ENCODE results near the gene EIF2A. TPM values are rescaled to one million over a fixed set of nuclear protein-coding genes. Genes with fewer than 3 reads are reported as not detected.

EIF2A gene
- total and polyA plus RNA-seq, 11 donors, result 44.3 to 112 (median 68.0) TPM

DNA sequence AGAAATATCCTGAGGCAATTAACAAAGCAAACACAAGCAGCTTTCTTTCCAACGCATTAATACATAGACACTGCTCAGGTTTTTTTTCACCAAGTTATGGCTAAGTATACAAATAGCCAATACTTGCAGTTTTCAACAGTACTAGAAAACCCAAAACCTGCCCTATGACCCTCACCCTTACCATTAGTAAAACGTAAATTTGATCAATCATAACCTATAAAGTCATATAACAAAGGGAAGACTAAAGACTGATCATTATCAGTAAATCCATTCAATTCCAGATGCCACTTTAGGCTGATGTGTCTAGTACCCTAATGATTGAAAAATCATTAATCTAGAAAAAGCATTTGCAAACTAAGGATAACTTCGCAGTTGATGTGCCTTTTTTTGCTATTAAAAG is 3.5 kb upstream of the EIF2A start:
- no peaks in the 10 kb centered on the region for H3K9me3 ChIP-seq
- TF ChIP-seq POLR2A (IDR thresholded peaks at IDR 0.05), result no peak
- TF ChIP-seq, protein P1, sequence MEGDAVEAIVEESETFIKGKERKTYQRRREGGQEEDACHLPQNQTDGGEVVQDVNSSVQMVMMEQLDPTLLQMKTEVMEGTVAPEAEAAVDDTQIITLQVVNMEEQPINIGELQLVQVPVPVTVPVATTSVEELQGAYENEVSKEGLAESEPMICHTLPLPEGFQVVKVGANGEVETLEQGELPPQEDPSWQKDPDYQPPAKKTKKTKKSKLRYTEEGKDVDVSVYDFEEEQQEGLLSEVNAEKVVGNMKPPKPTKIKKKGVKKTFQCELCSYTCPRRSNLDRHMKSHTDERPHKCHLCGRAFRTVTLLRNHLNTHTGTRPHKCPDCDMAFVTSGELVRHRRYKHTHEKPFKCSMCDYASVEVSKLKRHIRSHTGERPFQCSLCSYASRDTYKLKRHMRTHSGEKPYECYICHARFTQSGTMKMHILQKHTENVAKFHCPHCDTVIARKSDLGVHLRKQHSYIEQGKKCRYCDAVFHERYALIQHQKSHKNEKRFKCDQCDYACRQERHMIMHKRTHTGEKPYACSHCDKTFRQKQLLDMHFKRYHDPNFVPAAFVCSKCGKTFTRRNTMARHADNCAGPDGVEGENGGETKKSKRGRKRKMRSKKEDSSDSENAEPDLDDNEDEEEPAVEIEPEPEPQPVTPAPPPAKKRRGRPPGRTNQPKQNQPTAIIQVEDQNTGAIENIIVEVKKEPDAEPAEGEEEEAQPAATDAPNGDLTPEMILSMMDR (IDR thresholded peaks at IDR 0.05), result no peak
- peak overlapping the region in 1 of 12 donors; percentile 15 for H3K27ac ChIP-seq
- peaks cover 0 to 54% (median 24%) of the 10 kb centered on the region in 12 donors for H3K4me1 ChIP-seq
- H3K27me3 ChIP-seq, result no peaks in the 10 kb centered on the region
- intact Hi-C loops (cut with DNase I), result loop anchor here in 6 of 10 donors (10.0 kb wide), 4 partner anchors 62 to 322 kb away; partner anchors contain the start of genes SIAH2 (in 3 of the 6), ERICH6 (in 1 of the 6) and SELENOT (in 1 of the 6)
- peaks cover 0 to 40% (median 29%) of the 10 kb centered on the region in 9 donors for H3K36me3 ChIP-seq
- ATAC-seq (no peak), DNase-seq (no peak)
- WGBS, 4 donors, result 84 to 93% (median 89%) methylated on average over 3 of the region's 3 CpGs
- no peak overlapping the region for H3K4me3 ChIP-seq

DNA sequence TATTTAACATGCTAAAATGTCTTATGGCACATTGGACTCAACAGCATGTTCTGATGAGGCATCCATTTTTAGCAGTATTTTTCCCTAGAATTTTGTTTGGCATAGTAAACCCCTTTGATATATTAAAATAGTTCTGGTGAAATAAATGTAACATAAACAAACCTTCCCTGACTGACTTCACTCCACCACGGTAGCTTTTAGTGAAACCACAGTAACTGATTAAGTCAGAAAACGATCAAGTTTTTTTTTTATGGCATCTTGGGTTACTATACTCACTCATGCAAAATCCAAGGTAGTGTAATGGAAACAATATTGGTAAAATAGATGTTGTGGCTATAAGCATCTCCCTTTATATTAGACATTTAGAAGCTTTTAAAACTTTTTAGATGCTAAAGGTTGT is 3.1 kb upstream of the EIF2A start:
- intact Hi-C loops (cut with DNase I), result loop anchor here in 6 of 10 donors (10.0 kb wide), 4 partner anchors 61 to 321 kb away; partner anchors contain the start of genes SIAH2 (in 3 of the 6), ERICH6 (in 1 of the 6) and SELENOT (in 1 of the 6)
- peaks cover 0 to 40% (median 29%) of the 10 kb centered on the region in 9 donors for H3K36me3 ChIP-seq
- peak overlapping the region in 1 of 12 donors; percentile 4 for H3K4me3 ChIP-seq
- no peaks in the 10 kb centered on the region for H3K9me3 ChIP-seq
- ATAC-seq (no peak), DNase-seq (no peak)
- no peaks in the 10 kb centered on the region for H3K27me3 ChIP-seq
- 87 to 91% (median 89%) methylated on average over 2 of the region's 2 CpGs for WGBS, 4 donors
- H3K27ac ChIP-seq, result peak overlapping the region in 1 of 12 donors; percentile 15
- TF ChIP-seq, protein P1 (IDR thresholded peaks at IDR 0.05), result no peak
- no peak for TF ChIP-seq POLR2A (IDR thresholded peaks at IDR 0.05)
- peaks cover 0 to 58% (median 28%) of the 10 kb centered on the region in 12 donors for H3K4me1 ChIP-seq

DNA sequence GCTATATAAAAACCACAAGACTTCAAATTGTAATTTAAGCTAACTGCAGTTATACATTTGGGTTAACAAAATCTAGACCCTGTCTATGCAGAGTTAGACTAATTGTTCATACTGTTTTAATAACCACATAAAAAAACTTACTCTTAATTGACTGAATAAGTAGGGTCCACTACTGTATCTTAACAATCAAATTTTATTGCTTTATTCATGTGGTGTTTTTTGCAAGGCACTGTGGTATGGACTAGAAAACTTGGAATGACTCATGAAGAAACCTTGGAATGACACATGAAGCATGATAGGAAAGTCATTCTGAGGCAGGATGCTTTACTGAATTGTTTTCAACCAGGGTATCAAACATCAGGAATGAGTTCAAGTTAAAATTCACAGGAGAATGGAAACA is 2.5 kb upstream of the EIF2A start:
- peak overlapping the region in 2 of 12 donors; percentile 99 for H3K27ac ChIP-seq
- H3K27me3 ChIP-seq, result no peaks in the 10 kb centered on the region
- intact Hi-C loops (cut with DNase I), result loop anchor here in 6 of 10 donors (2.0 to 10.0 kb wide), 5 partner anchors 61 to 321 kb away; partner anchors contain the start of genes SIAH2 (in 3 of the 6), ERICH6 (in 1 of the 6), SELENOT (in 1 of the 6) and TSC22D2 (in 1 of the 6)
- ATAC-seq (no peak), DNase-seq (no peak)
- H3K36me3 ChIP-seq, result peaks cover 0 to 40% (median 29%) of the 10 kb centered on the region in 9 donors
- H3K4me1 ChIP-seq, result peaks cover 0 to 62% (median 28%) of the 10 kb centered on the region in 12 donors
- H3K9me3 ChIP-seq, result no peaks in the 10 kb centered on the region
- peak overlapping the region in 4 of 12 donors; percentile 81 to 89 (median 88) for H3K4me3 ChIP-seq
- TF ChIP-seq, protein P1 (IDR thresholded peaks at IDR 0.05), result no peak
- TF ChIP-seq POLR2A (IDR thresholded peaks at IDR 0.05), result no peak

DNA sequence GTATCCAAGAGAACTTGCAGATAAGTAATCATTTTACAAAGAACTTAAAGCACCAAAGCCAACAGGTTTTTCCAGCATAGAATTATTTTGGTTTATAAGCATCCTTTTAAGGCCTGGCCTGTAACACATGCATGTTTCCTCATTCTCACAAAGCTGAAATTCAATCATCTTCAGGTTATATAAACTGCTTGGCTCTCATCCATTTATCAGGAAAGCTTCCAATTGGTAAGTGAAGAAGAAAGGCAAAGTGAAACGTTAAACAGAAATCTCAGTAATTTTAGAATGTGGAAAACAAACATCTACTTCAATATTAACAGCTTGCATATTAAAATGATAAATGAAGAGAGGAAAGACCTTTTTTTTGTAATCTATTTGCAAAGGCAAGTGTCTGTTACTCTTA is 1.9 kb upstream of the EIF2A start:
- Histone ChIP-seq H3K9me3 (no peaks in the 10 kb centered on the region), H3K27ac (peak overlapping the region in 9 of 12 donors; percentile 91 to 99 (median 98)), H3K27me3 (no peaks in the 10 kb centered on the region), H3K4me3 (peak overlapping the region; percentile 80 to 98 (median 86)), H3K36me3 (peaks cover 0 to 41% (median 29%) of the 10 kb centered on the region in 9 donors), H3K4me1 (peaks cover 0 to 62% (median 28%) of the 10 kb centered on the region in 12 donors)
- TF ChIP-seq, protein P1 (IDR thresholded peaks at IDR 0.05), result no peak
- TF ChIP-seq POLR2A (IDR thresholded peaks at IDR 0.05), result no peak
- intact Hi-C loops (cut with DNase I), result loop anchor here in 7 of 10 donors (2.0 to 10.0 kb wide), 7 partner anchors 58 to 320 kb away; partner anchors contain the start of genes SELENOT (in 4 of the 7), SIAH2 (in 3 of the 7), ERICH6 (in 2 of the 7) and TSC22D2 (in 1 of the 7)
- 0 to 4% (median 2%) methylated on average over 1 of the region's 1 CpG for WGBS, 4 donors
- ATAC-seq (no peak), DNase-seq (no peak)

Data from heart left ventricle (tissue), 16 donors.